Endometrium (tissue), 2 donors: ENCODE measurements around the gene RGS13.
"Not testable (repeated sequence)": the region's sequence is repeated elsewhere in the genome, so short reads cannot be mapped to it uniquely, and the experiment has no call there.

Source experiments
- FAIRE-seq: peaks from 2 replicates; lab custom pipeline; 2012; peaks lifted over from hg19 to GRCh38; lab: Jason Lieb, UNC
- donor health status: control.
- donor health status: control.

The RGS13 gene

GRCh38 chr1:192678099-192678498 lies 42.2 kb downstream of the RGS13 start:
- no peak for FAIRE-seq

DNA sequence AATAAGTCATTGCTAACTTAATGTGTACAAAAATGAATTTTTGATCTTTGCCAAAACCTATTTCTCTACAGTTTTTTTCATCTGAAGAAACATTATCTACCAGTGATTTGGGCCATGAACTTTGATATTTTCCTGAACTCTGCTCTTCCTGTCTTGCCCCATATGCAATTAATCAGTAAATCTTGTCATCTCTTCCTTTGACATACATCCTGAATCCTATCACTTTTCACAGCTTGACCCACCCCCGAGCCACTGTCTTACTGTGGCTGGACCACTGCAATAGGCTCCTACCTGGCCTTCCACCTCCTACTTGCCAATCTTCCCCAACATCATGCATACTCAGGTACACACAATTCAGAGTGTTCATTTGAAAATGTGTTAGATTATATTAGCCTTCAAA lies 46.4 kb downstream of the RGS13 start:
- FAIRE-seq: no peak

DNA sequence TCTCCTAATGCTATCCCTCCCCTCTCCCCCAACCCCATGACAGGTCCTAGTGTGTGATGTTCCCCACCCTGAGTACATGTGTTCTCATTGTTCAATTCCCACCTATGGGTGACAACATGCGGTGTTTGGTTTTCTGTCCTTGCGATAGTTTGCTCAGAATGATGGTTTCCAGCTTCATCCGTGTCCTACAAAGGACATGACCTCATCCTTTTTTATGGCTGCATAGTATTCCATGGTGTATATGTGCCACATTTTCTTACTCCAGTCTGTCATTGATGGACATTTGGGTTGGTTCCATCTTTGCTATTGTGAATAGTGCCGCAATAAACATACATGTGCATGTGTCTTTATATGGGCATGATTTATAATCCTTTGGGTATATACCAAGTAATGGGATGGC lies 47.1 kb downstream of the RGS13 start:
- FAIRE-seq: not testable (repeated sequence)

DNA sequence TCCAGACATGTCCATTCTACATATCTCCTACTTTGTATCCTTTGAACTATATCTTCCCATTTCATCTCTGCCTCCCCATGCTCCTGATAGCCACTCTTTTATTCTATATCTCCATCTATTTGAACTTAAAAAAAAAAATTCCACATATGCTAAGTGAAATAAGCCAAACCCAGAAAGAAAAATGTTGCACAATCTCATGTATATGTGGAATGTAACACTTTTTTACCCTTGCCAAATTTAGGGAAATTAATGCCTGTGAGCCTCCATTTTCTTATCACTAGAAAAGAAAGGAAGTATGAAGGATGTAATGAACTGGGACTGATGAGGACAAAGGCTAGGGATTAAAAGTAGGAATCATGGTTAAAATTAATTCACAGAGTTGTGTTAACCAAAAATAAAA lies 53.5 kb downstream of the RGS13 start:
- FAIRE-seq: no peak

- FAIRE-seq: no peak
These were observed 55.1 kb downstream of the RGS13 start for GRCh38 chr1:192691041-192691440.

- FAIRE-seq: no peak
These were observed 60.1 kb downstream of the RGS13 start for GRCh38 chr1:192696082-192696481.

GRCh38 chr1:192697771-192698170 lies 61.8 kb downstream of the RGS13 start:
- no peak for FAIRE-seq

DNA sequence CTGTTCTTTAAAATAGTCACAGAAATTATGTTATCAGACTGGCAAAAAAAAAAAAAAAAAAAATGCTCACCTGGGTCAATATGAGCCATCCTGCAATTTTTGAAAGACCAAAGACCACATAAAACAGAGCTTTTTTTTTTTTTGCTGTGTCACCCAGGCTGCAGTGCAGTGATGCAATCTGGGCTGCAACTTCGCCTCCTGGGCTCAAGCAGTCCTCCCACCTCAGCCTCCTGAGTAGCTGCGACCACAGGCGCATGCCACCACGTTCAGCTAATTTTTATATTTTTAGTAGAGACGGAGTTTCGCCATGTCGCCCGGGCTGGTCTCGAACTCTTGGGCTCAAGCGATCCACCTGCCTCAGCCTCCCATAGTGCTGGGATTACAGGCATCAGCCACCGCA lies 62.8 kb downstream of the RGS13 start:
- FAIRE-seq: no peak

DNA sequence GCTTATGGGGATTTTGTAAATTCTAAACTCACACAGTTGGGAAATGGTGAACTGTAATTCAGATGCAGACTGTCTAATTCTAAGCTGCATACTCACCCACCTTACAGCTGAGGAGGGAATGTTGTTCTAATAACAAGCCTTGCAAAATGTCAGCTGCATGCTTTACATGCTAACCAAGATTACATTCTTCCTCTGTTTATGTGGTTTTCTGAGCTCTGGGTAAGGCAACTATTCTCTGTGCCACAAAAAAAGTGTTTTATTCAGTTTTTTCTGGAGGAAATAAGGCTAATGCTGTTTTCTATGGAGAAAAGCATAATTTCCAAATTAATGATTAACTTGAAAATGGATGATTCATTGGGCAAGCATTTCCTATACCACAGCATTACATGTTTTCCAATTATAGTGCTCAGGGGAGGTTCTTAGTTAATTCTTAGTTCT lies 64.9 kb downstream of the RGS13 start:
- FAIRE-seq: no peak

DNA sequence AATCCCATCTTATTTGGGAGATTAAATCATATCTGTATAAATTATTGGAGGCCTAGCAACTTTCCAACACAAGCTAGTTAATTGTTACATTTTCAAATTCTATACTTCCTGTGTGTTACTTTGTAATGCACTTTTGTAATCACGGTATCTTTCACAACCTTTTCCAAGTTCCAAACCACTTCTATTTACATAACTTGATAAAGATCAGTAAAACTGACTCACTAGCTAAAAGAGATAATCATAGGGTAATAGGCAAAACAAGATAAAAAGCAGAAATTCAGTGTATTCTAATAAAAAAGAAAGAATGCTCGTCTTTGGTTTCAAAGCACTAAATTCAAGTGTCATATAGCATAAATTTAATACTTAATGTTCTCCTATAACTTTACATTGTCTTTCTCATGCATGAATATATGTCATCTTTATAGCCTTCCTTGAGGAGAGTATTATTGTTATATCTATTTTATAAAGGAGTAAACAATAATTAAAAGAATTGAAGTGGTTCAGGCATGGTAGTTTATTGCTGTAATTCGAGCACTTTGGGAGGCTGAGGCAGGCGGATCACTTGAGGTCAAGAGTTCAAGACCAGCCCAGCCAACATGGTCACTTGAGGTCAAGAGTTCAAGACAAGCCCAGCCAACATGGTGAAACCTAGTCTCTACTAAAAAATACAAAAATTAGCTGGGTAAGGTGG lies 66.4 kb downstream of the RGS13 start:
- peak; percentile 63 for FAIRE-seq

GRCh38 chr1:192703283-192704206 lies 67.6 kb downstream of the RGS13 start:
- FAIRE-seq: no peak

- no peak for FAIRE-seq
These were observed 69.6 kb downstream of the RGS13 start for GRCh38 chr1:192705510-192705909.

GRCh38 chr1:192706936-192707335 lies 71.0 kb downstream of the RGS13 start:
- FAIRE-seq: no peak

DNA sequence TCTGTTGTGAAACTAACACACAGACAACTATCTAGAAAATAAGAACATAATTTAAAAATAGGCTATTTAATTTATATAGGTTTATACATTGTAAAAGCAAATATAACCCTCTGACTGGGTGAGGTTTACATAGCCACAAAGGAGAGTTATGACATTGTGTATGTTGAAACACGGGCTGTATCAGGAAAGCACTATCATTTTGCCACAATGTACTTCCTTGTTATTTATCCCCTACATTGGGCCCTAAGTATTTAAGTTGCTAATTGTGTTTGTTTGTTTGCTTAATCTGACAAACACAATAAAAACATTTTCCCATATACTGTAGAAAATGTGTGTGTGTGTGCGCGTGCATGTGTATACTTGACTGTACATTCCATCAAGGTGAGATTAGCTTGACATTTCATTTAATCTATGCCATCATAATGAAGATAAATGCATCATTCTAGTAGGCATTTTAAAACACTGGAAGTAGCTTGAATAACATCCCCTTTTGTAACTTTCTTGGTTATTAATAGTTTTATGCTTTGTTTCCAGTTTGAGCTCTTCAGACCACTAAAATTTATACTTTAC lies 72.1 kb downstream of the RGS13 start:
- FAIRE-seq: no peak

DNA sequence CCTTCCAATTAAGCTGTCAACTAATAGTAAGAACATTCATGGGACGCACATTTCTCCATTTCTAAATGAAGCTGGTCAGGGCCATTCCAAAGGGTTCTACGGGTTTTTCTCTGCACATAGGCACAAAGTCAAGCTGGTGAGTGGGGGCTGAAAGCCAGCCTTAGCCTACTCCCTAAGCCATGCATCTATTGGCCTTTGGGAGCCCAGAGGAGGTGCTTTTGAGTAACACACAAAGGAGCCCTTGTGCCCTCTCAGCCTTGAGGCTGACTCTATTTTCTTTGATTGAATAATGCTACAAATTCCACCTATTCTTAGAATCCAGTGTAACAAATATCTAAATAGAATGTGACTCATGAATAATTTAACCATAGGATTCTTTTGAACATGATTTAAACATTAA lies 73.6 kb downstream of the RGS13 start:
- FAIRE-seq: no peak
